Measurements from ENCODE around the gene FSTL4.

- TF ChIP-seq CTCF (IDR thresholded peaks at IDR 0.05) (no peak), POLR2A (IDR thresholded peaks at IDR 0.05) (no peak)
These were observed 346.4 kb downstream of the FSTL4 start for GRCh38 chr5:133265720-133266526.

Data from lower leg skin (tissue), 3 donors.